GM21360 (cell line): ENCODE results near the gene HARBI1.

Experiments used
- ATAC-seq: cut with Tn5 transposase; IDR thresholded peaks from one replicate; pipeline ENCODE4 v1.9.1; 2021; ENCODE audit warnings: mild to moderate bottlenecking, moderate library complexity; ENCODE audit not compliant: unreplicated experiment

HARBI1 gene

GRCh38 chr11:46617134-46617971 is at the start of gene HARBI1, which contains the start of gene ATG13:
Gene HARBI1 (minus strand): TSS chr11:46617227. CDS start chr11:46616237, 990 bp downstream.
Gene ATG13 (plus strand): TSS chr11:46617553. CDS start chr11:46644292, 26,739 bp downstream.
- peak; percentile 93 for ATAC-seq

- no peak for ATAC-seq
Measured at GRCh38 chr11:46666516-46666915, 49.5 kb upstream of the HARBI1 start.

DNA sequence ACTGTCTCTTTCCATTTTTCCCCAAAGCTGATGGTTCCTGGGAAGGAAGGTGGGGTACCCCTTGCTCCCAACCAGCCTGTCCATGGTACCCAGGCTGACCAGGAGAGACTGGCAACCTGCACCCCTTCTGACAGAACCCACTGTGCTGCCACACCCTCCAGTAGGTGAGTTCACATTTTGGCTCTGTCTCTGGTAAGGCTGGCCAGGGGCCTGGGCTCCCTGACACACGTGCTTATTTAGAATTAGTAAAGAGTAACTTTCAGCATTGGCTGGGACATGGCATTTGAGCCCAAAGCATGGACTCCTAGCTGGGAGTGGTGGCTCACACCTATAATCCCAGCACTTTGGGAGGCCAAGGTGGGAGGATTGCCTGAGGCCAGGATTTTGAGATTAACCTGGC is 48.3 kb upstream of the HARBI1 start:
- no peak for ATAC-seq

- no peak for ATAC-seq
Measured at GRCh38 chr11:46664612-46665011, 47.6 kb upstream of the HARBI1 start.

DNA sequence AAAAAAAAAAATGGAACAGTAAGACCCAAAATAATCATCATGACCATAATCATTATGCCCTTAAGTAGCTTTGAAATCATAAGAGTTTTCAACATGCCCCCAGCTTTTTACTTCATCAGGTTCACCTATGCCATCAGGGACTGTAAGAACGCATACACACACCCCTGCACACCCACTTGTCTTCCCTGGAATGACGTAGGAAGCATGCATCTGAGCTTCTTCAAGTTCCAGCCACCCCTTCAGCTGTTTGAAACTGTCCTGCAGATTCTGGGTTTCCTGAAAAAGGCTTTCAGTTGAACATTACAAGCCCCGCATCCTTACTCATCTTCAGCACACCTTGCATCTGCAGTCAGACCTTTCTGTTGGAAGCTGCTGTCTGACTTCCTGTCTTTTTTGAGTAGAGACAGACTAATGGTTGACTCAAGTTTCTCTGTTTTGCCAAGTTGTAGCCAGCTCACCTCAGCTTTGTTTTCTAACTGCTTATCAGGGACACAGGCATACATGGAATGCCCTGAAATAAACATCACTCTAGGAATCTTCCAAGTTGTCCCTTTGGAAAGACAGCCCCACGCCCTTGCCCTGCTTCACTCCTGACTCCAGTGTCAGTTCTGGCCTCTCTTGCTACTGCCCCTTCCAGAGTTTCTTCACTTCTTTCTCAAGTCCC is 46.4 kb upstream of the HARBI1 start:
- ATAC-seq, result no peak

DNA sequence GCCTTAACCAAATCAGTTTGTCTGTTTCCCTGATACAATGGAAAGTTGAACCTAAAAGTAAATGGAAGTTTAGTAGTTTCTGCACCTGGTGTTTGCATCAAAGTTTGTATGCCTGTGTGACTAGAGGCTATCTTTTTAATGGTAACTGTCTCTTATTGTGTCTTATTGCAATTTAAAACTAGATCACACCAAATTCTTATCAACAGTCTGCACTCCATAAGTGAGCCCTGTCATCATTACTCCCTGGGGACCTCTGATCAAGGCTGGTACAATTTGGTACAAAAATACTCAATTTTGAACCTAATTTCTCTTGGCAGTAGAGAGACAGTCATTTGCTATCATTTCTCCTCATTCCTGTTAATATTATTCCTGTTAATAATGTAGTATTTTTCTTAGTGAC is 45.3 kb upstream of the HARBI1 start:
- no peak for ATAC-seq

- ATAC-seq, result no peak
Measured at GRCh38 chr11:46661836-46662235, 44.8 kb upstream of the HARBI1 start.

GRCh38 chr11:46659908-46660307 is 42.9 kb upstream of the HARBI1 start:
- ATAC-seq, result no peak

DNA sequence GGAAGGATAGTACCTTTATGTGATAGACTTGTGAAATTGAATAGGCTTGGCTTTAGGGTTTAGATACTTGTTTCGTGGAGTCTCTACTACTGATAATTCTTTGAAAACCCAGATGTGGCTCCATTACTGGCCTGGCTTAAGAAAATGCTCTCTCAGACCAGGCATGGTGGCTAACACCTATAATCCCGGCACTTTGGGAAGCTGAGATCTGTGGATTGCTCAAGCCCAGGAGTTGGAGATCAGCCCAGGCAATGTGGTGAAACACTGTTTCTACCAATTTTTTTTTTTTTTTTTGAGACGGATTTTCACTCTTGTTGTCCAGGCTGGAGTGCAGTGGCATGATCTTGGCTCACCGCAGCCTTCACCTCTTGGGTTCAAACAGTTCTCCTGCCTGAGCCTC is 41.2 kb upstream of the HARBI1 start:
- no peak for ATAC-seq

GRCh38 chr11:46657186-46657585 is 40.2 kb upstream of the HARBI1 start:
- no peak for ATAC-seq

DNA sequence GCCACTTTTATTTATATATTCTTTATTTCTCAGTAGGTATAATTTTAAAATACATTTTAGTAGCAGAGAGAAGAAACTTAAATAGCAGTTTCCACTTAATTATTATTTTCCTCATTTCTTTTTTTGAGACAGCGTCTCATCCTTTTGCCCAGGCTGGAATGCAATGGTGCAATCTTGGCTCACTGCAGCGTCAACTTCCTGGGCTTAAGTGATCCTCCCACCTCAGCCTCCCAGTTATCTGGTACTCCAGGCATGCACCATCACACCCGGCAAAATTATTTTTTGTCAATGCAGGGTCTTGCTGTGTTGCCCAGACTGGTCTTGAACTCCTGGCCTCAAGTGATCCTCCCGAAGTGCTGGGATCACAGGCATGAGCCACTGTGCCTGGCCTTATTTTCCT is 38.6 kb upstream of the HARBI1 start:
- no peak for ATAC-seq

DNA sequence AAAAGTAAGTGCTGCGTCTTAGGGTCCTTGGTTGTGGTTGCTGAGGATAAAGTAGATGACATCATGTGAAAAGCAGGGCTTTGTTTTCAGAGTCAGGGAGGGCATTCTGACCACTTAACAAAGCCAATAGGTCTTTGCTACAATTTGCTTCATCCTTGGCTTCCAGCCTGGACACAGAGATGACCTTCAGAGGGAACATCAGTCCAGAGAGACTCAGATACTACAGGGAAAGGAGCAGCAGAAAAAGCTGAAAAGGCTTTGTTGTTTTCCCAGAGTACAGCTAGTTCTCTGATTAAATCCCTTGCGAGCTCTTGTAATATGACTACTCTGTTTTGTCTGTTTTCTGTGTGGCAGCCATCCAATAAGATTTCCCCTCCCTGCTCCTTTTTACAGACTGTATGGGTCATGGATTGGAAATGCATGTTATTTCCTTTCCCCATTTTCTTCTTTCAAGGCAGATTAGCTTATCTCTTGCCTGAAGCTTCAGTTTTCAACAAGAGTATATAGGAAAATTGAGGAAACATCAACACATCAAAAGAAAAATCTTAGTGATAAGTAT is 32.2 kb upstream of the HARBI1 start:
- no peak for ATAC-seq

GRCh38 chr11:46643986-46644385 is 27.0 kb upstream of the HARBI1 start:
- no peak for ATAC-seq

GRCh38 chr11:46643531-46643930 is 26.5 kb upstream of the HARBI1 start:
- no peak for ATAC-seq

GRCh38 chr11:46642627-46643335 is 25.8 kb upstream of the HARBI1 start:
- ATAC-seq, result no peak

- no peak for ATAC-seq
Measured at GRCh38 chr11:46641639-46642038, 24.6 kb upstream of the HARBI1 start.

GRCh38 chr11:46640036-46640788 is 23.2 kb upstream of the HARBI1 start:
- no peak for ATAC-seq

DNA sequence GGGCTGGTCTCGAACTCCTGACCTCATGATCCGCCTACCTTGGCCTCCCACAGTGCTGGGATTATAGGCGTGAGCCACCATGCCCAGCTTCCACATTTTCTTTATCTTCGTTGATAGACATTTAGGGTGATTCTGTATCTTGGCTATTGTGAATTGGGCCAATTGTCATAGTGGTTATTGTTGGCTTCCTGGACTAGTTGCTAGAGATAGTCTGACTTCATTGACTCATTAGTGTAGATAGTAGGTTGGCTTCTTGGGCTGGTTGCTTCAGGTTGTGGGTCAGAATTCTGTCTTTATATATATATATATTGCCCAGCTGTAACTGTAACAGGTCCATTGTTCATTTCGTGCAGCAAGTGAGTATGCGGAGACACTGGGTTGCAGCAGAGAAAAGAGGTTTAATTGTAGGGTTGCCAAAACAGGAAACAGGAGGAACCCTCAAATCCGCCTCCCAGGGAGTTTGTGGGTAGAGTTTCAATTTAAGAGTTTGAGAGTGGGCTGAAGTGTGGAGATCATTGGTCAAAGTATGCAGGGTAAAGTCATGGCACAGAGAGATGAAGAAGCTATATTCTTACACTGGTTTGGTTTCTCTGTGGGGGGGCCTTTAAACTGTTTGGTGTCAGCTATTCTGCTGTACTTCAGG is 22.3 kb upstream of the HARBI1 start:
- ATAC-seq, result no peak

DNA sequence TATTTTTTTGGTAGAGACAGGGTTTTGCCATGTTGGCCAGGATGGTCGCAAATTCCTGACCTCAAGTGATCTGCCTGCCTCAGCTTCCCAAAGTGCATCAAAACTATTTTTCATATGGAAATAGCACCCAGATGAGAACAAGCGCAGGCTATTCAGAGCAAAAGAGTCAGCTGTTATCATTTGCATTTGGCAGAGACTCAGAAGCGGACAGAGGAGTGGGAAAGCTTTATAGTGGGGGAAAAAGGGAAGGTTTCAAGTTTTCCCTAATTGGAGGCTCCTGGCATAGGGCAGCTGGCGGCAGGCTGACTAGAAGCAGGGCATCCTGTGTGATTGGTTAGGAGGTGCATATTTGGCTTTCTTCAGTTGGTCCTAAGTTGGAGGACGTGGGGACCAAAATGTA is 20.5 kb upstream of the HARBI1 start:
- ATAC-seq, result no peak

GRCh38 chr11:46635557-46636139 is 18.6 kb upstream of the HARBI1 start:
- no peak for ATAC-seq
